Testis (tissue), 3 donors: ENCODE results near the gene FAM174C. TPM values are rescaled to one million over a fixed set of nuclear protein-coding genes. Genes with fewer than 3 reads are reported as not detected.

Source experiments
- DNase-seq: peaks from one replicate; pipeline ENCODE4 v3.0.0-alpha.2; 2019
- H3K27ac ChIP-seq, 2 donors: fragments of 200-600 bp; sonication (generic); one replicate each; pipeline ENCODE4 v1.5.1; 2019
- H3K27me3 ChIP-seq: fragments of 200-600 bp; sonication (generic); one replicate; pipeline ENCODE4 v1.5.1; 2019
- H3K36me3 ChIP-seq: fragments of 200-600 bp; sonication (generic); one replicate; pipeline ENCODE4 v1.5.1; 2017; ENCODE audit warnings: low read depth; ENCODE audit errors: missing control alignments
- H3K4me1 ChIP-seq: fragments of 200-600 bp; sonication (generic); one replicate; pipeline ENCODE4 v1.5.1; 2019
- H3K4me3 ChIP-seq, 2 donors: fragments of 200-600 bp; sonication (generic); one replicate each; pipeline ENCODE4 v1.5.1; 2017 to 2019
- H3K9me3 ChIP-seq: fragments of 200-600 bp; sonication (generic); one replicate; pipeline ENCODE4 v1.5.1; 2017
- CTCF ChIP-seq, 3 experiments: fragments of 450-650 bp in 2 of 3; fragments of 200-600 bp in 1 of 3; sonication (generic) in 1 of 3; IDR thresholded peaks; one replicate each; pipeline ENCODE4 v1.5.1; 2016 to 2019; ENCODE audit warnings: antibody characterized with exemption in 3 of 3, mild to moderate bottlenecking in 2 of 3, moderate library complexity in 1 of 3
- POLR2A ChIP-seq: fragments of 450-650 bp; IDR thresholded peaks from one replicate; pipeline ENCODE4 v1.6.1; 2017; ENCODE audit warnings: antibody characterized with exemption, mild to moderate bottlenecking, moderate library complexity
- WGBS, 2 donors: methylation state at CpG; one replicate each; pipeline ENCODE4 v1.1.5; 2018; 5-methylcytosine and 5-hydroxymethylcytosine counted together
- intact Hi-C: fragments of 100-400 bp; cut with DNase I; formaldehyde crosslinking; loops from one replicate; pipeline ENCODE4 v1.15.1; 2023; ENCODE audit warnings: low total_unique reads
- polyA plus RNA-seq: library from polyadenylated mRNA; stranded (reverse); fragments of 350-450 nt; fragmentation: Illumina TruSeq; extraction: RNeasy Lipid Tissue Mini Kit (QIAGEN cat#74804); gene quantifications from one replicate; pipeline ENCODE4 v1.2.3, GENCODE V29; 2014; ENCODE audit warnings: low read depth, low replicate concordance; ENCODE audit not compliant: insufficient read depth
- total RNA-seq, 2 donors: library from RNA; depleted of rRNA; stranded (reverse); fragments of >200 nt; gene quantifications; one replicate each; pipeline ENCODE4 v1.2.3, GENCODE V29; 2016

Gene FAM174C
- total and polyA plus RNA-seq, 3 donors from 2014 or later = 51.6 to 128 (median 111) TPM

- no peaks in the 10 kb centered on the region for H3K27me3 ChIP-seq
- TF ChIP-seq CTCF (IDR thresholded peaks at IDR 0.05) (no peak), POLR2A (peak; percentile 81)
- no peaks in the 10 kb centered on the region for H3K9me3 ChIP-seq
- WGBS, 2 donors = 1% methylated on average over 39 of the region's 50 CpGs; no CpG with 5 or more reads in 1 of the 2 donors
- peak within 1 kb of the TSS; percentile 73 to 99 for H3K4me3 ChIP-seq
- H3K4me1 ChIP-seq = peaks cover 79% of the 10 kb centered on the region
- H3K27ac ChIP-seq = peak within 1 kb of the TSS; percentile 87 to 100
- H3K36me3 ChIP-seq = no peaks in the 10 kb centered on the region
- DNase-seq = peak; percentile 100
- intact Hi-C loops = no loop called here
These were observed 6.3 kb upstream of the FAM174C start, which contains the start of gene CIRBP for GRCh38 chr19:1269065-1269477. Gene CIRBP (plus strand): TSS chr19:1269332. CDS start chr19:1270934, 1,602 bp downstream.

GRCh38 chr19:1269478-1270212 is 5.7 kb upstream of the FAM174C start:
- peaks cover 84% of the 10 kb centered on the region for H3K4me1 ChIP-seq
- TF ChIP-seq CTCF (IDR thresholded peaks at IDR 0.05) (no peak), POLR2A (no peak)
- no peaks in the 10 kb centered on the region for H3K9me3 ChIP-seq
- no peaks in the 10 kb centered on the region for H3K36me3 ChIP-seq
- DNase-seq = peak; percentile 84
- peak overlapping the region; percentile 73 to 99 for H3K4me3 ChIP-seq
- WGBS, 2 donors = 0% methylated on average over 33 of the region's 64 CpGs; no CpG with 5 or more reads in 1 of the 2 donors
- H3K27ac ChIP-seq = peak overlapping the region; percentile 87 to 100
- intact Hi-C loops = no loop called here
- H3K27me3 ChIP-seq = no peaks in the 10 kb centered on the region

- no peaks in the 10 kb centered on the region for H3K27me3 ChIP-seq
- peak overlapping the region; percentile 87 to 100 for H3K27ac ChIP-seq
- H3K9me3 ChIP-seq = no peaks in the 10 kb centered on the region
- DNase-seq = no peak
- H3K36me3 ChIP-seq = no peaks in the 10 kb centered on the region
- WGBS, 2 donors = 19 to 24% methylated on average over 6 to 8 of the region's 8 CpGs
- intact Hi-C loops = no loop called here
- H3K4me3 ChIP-seq = peak overlapping the region; percentile 73 to 99
- TF ChIP-seq CTCF (IDR thresholded peaks at IDR 0.05) (no peak), POLR2A (no peak)
- peaks cover 84% of the 10 kb centered on the region for H3K4me1 ChIP-seq
These were observed 5.0 kb upstream of the FAM174C start for GRCh38 chr19:1270213-1270853.

GRCh38 chr19:1270854-1271527 is 4.3 kb upstream of the FAM174C start:
- Histone ChIP-seq H3K36me3 (no peaks in the 10 kb centered on the region), H3K27me3 (no peaks in the 10 kb centered on the region), H3K4me1 (peaks cover 77% of the 10 kb centered on the region), H3K27ac (peak overlapping the region in 1 of 2 donors; percentile 100), H3K4me3 (peak overlapping the region in 1 of 2 donors; percentile 73), H3K9me3 (no peaks in the 10 kb centered on the region)
- TF ChIP-seq CTCF (IDR thresholded peaks at IDR 0.05) (no peak), POLR2A (no peak)
- intact Hi-C loops = no loop called here
- no peak for DNase-seq
- WGBS, 2 donors = 55 to 58% methylated on average over 19 to 26 of the region's 26 CpGs
